HepG2 (cell line): ENCODE measurements around the gene ALOXE3. TPM values are rescaled to one million over a fixed set of nuclear protein-coding genes. Genes with fewer than 3 reads are reported as not detected.

Source experiments
- ASH2L ChIP-seq: fragments of 300-600, 200-600 bp; sonication (generic); IDR thresholded peaks from 2 replicates; pipeline ENCODE4 v1.7.0; 2017; ENCODE audit warnings: low read depth, mild to moderate bottlenecking, moderate library complexity, mixed read lengths, low read length; ENCODE audit not compliant: insufficient read length
- BHLHE40 ChIP-seq: IDR thresholded peaks from 2 replicates; pipeline ENCODE4 v1.6.1; 2011; ENCODE audit warnings: low read length, improper control_type of control experiment
- BRD4 ChIP-seq: sonication (generic); formaldehyde crosslinking; IDR thresholded peaks from 2 replicates; pipeline ENCODE4 v1.4.0; 2020; ENCODE audit warnings: missing genetic modification reagents
- CC2D1A ChIP-seq: sonication (generic); formaldehyde crosslinking; IDR thresholded peaks from 2 replicates; pipeline ENCODE4 v1.8.1; 2023; ENCODE audit warnings: mild to moderate bottlenecking, missing genetic modification reagents
- DPF2 ChIP-seq: sonication (generic); formaldehyde crosslinking; IDR thresholded peaks from 2 replicates; pipeline ENCODE4 v1.4.0; 2020; ENCODE audit warnings: mild to moderate bottlenecking, low read depth, missing genetic modification reagents, borderline replicate concordance
- DR1 ChIP-seq: sonication (generic); formaldehyde crosslinking; IDR thresholded peaks from 2 replicates; pipeline ENCODE4 v1.8.0; 2021; ENCODE audit warnings: mild to moderate bottlenecking, missing genetic modification reagents, inconsistent platforms
- GABPA ChIP-seq, 2 experiments: IDR thresholded peaks; 2 replicates each; pipeline ENCODE4 v1.6.1; 2011 to 2016; ENCODE audit warnings: low read depth in 2 of 2, low read length in 1 of 2, missing biosample characterization in 1 of 2, missing genetic modification characterization in 1 of 2
- GATAD2A ChIP-seq: IDR thresholded peaks from 2 replicates; pipeline ENCODE4 v1.6.1; 2016
- HHEX ChIP-seq: IDR thresholded peaks from 2 replicates; pipeline ENCODE4 v1.6.1; 2016; ENCODE audit warnings: control low read depth
- HNRNPK ChIP-seq: fragments of 200-400 bp; formaldehyde crosslinking; IDR thresholded peaks from 2 replicates; pipeline ENCODE4 v1.6.1; 2018; ENCODE audit warnings: low read length, low read depth, moderate library complexity, mild to moderate bottlenecking; ENCODE audit not compliant: poor library complexity, severe bottlenecking
- KDM4B ChIP-seq: sonication (generic); formaldehyde crosslinking; IDR thresholded peaks from 2 replicates; pipeline ENCODE4 v1.4.0; 2020; ENCODE audit warnings: missing genetic modification reagents
- MEF2D ChIP-seq: sonication (generic); formaldehyde crosslinking; IDR thresholded peaks from 2 replicates; pipeline ENCODE4 v1.5.1; 2020; ENCODE audit warnings: mild to moderate bottlenecking, missing genetic modification reagents
- NFRKB ChIP-seq: fragments of 450-650 bp; IDR thresholded peaks from 2 replicates; pipeline ENCODE4 v1.6.1; 2017
- PAXIP1 ChIP-seq: sonication (generic); formaldehyde crosslinking; conservative IDR thresholded peaks from 2 replicates; pipeline ENCODE4 v1.4.0; 2020; ENCODE audit warnings: mild to moderate bottlenecking, missing genetic modification reagents, moderate library complexity
- RAD21 ChIP-seq: fragments of 450-650 bp; formaldehyde crosslinking; IDR thresholded peaks from 2 replicates; pipeline ENCODE4 v1.5.0; 2020; ENCODE audit warnings: mild to moderate bottlenecking
- RBM22 ChIP-seq: fragments of 200-400 bp; formaldehyde crosslinking; optimal IDR thresholded peaks from 2 replicates; pipeline ENCODE3; 2017; ENCODE audit warnings: mild to moderate bottlenecking, low read length, moderate library complexity
- TAF15 ChIP-seq: fragments of 200-400 bp; formaldehyde crosslinking; IDR thresholded peaks from one replicate; pipeline ENCODE4 v1.6.1; 2018; ENCODE audit warnings: mild to moderate bottlenecking, low read depth, low read length; ENCODE audit not compliant: poor library complexity, severe bottlenecking
- TEAD2 ChIP-seq: sonication (generic); formaldehyde crosslinking; IDR thresholded peaks from 2 replicates; pipeline ENCODE4 v1.9.0; 2021; ENCODE audit warnings: missing genetic modification reagents
- TGIF2 ChIP-seq: IDR thresholded peaks from 2 replicates; pipeline ENCODE4 v1.6.1; 2016; ENCODE audit warnings: control low read depth, missing compliant biosample characterization
- TIGD3 ChIP-seq: sonication (generic); formaldehyde crosslinking; IDR thresholded peaks from 2 replicates; pipeline ENCODE4 v1.5.1; 2020; ENCODE audit warnings: mild to moderate bottlenecking, missing genetic modification reagents, borderline replicate concordance
- TP53 ChIP-seq: sonication (generic); formaldehyde crosslinking; conservative IDR thresholded peaks from 2 replicates; pipeline ENCODE4 v1.4.0; 2020; ENCODE audit warnings: missing genetic modification reagents
- ZMAT3 ChIP-seq: sonication (generic); formaldehyde crosslinking; conservative IDR thresholded peaks from 2 replicates; pipeline ENCODE4 v1.7.0; 2021; ENCODE audit warnings: missing genetic modification reagents
- ZNF691 ChIP-seq: sonication (generic); formaldehyde crosslinking; IDR thresholded peaks from 2 replicates; pipeline ENCODE4 v1.4.0; 2020; ENCODE audit warnings: missing genetic modification reagents, low read depth, mild to moderate bottlenecking, borderline replicate concordance
- ZNF773 ChIP-seq: sonication (generic); formaldehyde crosslinking; IDR thresholded peaks from 2 replicates; pipeline ENCODE4 v1.4.0; 2020; ENCODE audit warnings: missing genetic modification reagents, borderline replicate concordance
- ZNF788 ChIP-seq: sonication (generic); formaldehyde crosslinking; IDR thresholded peaks from 2 replicates; pipeline ENCODE4 v1.5.0; 2020; ENCODE audit warnings: mild to moderate bottlenecking, missing genetic modification reagents, borderline replicate concordance
- ZSCAN29 ChIP-seq: sonication (generic); formaldehyde crosslinking; conservative IDR thresholded peaks from 2 replicates; pipeline ENCODE4 v1.4.0; 2020; ENCODE audit warnings: mild to moderate bottlenecking, missing genetic modification reagents
- polyA plus RNA-seq, 8 experiments: library from polyadenylated mRNA; depleted of rRNA in 3 of 8; stranded (reverse) in 7 of 8; unstranded in 1 of 8; fragments of >200 nt; fragmentation: Illumina TruSeq in 4 of 8; extraction: Trizol in 4 of 8; gene quantifications; 2 replicates each; pipeline versions ENCODE4 v1.2.1 to v1.2.3, GENCODE V29; 2011 to 2016; ENCODE audit warnings: low read depth in 4 of 8, missing spikeins in 1 of 8, mixed read lengths in 1 of 8; ENCODE audit not compliant: insufficient read depth in 1 of 8
- total RNA-seq, 5 experiments: library from RNA; depleted of rRNA; stranded (reverse); fragments of >200 nt; fragmentation: Illumina TruSeq; extraction: Trizol; gene quantifications; 2 replicates each; pipeline ENCODE4 v1.2.3, GENCODE V29; 2016; ENCODE audit warnings: low read depth in 1 of 5

ALOXE3 gene
- total and polyA plus RNA-seq, 2 of the 13 experiments (the other 11 are each of a cell fraction or from before 2014, with no cell fraction given) = 0.07 TPM; not detected in 1

- TF ChIP-seq RBM22 = no peak
- TF ChIP-seq PAXIP1 (CRISPR knock-in tag) = peak; percentile 49
- 0 out of 2 replicates have a peak, but pooled peaks have one; percentile 14 for TF ChIP-seq TGIF2
- no peak for TF ChIP-seq DPF2 (CRISPR knock-in tag)
- no peak for TF ChIP-seq HNRNPK
- TF ChIP-seq GATAD2A (CRISPR knock-in tag) = peak; percentile 82
- no peak for TF ChIP-seq CC2D1A (CRISPR knock-in tag)
- TF ChIP-seq ZMAT3 = peak; percentile 51; the same call in 1 of the 2 replicates
- peak; percentile 69 for TF ChIP-seq ASH2L
- TF ChIP-seq KDM4B (CRISPR knock-in tag) = peak; percentile 92
- TF ChIP-seq ZNF788 (CRISPR knock-in tag) = peak; percentile 84; the same call in 1 of the 2 replicates
- peak; percentile 25; the same call in 1 of the 2 replicates for TF ChIP-seq MEF2D (CRISPR knock-in tag)
- TF ChIP-seq NFRKB = no peak
- TF ChIP-seq RAD21 (CRISPR knock-in tag) = peak; percentile 84
- TF ChIP-seq ZNF691 = peak; percentile 84; the same call in 1 of the 2 replicates
- TF ChIP-seq TIGD3 (CRISPR knock-in tag) = peak; percentile 74; the same call in 1 of the 2 replicates
- no peak for TF ChIP-seq TAF15
- TF ChIP-seq TP53 (CRISPR knock-in tag) = peak; percentile 61; the same call in 1 of the 2 replicates
- TF ChIP-seq BRD4 (CRISPR knock-in tag) = no peak
- no peak for TF ChIP-seq GABPA (IDR thresholded peaks at IDR 0.05; ENCODE audit: low read depth, low read length)
- no peak for TF ChIP-seq GABPA (CRISPR knock-in tag; IDR thresholded peaks at IDR 0.05; ENCODE audit: low read depth)
- TF ChIP-seq HHEX (CRISPR knock-in tag) = no peak
- TF ChIP-seq TEAD2 (CRISPR knock-in tag) = no peak
- TF ChIP-seq ZSCAN29 (CRISPR knock-in tag) = peak; percentile 84; the same call in 1 of the 2 replicates
- no peak for TF ChIP-seq ZNF773 (CRISPR knock-in tag)
- peak; percentile 59 for TF ChIP-seq DR1 (CRISPR knock-in tag)
- peak; percentile 53; the same call in 1 of the 2 replicates for TF ChIP-seq BHLHE40
Measured at GRCh38 chr17:8138672-8139371, 20.5 kb upstream of the ALOXE3 start (continued).
